GM20000 (cell line): ENCODE results near the gene RNF150.

Experiments
- DNase-seq: peaks from one replicate; pipeline ENCODE4 v3.0.0; 2012; ENCODE audit warnings: low spot score
- TF ChIP-seq, protein P1 (sequence below): IDR thresholded peaks from 2 replicates; pipeline ENCODE4 v1.5.1; 2012; ENCODE audit warnings: mild to moderate bottlenecking, control low read depth; ENCODE audit errors: extremely low read depth, missing control alignments

RNF150 gene

DNA sequence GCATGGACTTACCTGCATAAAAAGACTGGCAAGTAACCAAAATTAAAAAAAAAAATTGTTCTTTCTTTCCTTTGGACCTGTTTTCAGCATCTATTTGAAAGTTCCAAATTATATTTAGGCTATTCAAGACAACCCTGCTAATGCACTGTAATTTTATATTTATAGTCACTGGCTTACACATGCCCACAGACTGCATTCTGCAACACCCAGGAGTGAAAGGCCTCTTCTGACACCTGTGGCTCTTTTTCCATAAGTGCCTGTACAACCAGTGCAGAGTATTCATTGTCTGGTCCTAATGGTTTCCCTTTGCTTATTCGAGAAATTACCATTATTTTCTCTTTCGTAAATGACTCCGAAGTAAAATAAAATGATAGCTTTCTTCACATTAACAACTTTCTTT, 143.3 kb downstream of the RNF150 start:
- TF ChIP-seq, protein P1, sequence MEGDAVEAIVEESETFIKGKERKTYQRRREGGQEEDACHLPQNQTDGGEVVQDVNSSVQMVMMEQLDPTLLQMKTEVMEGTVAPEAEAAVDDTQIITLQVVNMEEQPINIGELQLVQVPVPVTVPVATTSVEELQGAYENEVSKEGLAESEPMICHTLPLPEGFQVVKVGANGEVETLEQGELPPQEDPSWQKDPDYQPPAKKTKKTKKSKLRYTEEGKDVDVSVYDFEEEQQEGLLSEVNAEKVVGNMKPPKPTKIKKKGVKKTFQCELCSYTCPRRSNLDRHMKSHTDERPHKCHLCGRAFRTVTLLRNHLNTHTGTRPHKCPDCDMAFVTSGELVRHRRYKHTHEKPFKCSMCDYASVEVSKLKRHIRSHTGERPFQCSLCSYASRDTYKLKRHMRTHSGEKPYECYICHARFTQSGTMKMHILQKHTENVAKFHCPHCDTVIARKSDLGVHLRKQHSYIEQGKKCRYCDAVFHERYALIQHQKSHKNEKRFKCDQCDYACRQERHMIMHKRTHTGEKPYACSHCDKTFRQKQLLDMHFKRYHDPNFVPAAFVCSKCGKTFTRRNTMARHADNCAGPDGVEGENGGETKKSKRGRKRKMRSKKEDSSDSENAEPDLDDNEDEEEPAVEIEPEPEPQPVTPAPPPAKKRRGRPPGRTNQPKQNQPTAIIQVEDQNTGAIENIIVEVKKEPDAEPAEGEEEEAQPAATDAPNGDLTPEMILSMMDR = no peak
- DNase-seq = no peak

DNA sequence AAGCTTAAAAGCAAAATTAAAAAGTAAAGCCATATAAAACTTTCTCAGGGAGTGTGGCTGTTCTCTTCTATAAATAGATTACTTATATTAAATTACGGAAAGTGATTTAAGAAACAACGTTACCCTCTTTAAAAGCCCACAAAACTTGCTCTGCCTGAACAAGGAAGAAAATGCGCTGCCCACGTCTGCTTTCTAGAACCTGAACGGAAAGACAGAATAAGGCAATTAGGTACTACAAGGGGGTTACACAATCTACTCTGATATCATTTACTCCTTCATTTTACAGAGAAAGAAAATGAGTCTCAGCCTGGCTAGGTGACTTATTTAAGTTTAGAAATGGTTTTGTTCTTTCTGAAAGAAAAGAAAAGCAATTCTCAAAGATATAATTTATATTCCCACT, 147.2 kb downstream of the RNF150 start:
- DNase-seq = no peak
- TF ChIP-seq, protein P1 = no peak

DNA sequence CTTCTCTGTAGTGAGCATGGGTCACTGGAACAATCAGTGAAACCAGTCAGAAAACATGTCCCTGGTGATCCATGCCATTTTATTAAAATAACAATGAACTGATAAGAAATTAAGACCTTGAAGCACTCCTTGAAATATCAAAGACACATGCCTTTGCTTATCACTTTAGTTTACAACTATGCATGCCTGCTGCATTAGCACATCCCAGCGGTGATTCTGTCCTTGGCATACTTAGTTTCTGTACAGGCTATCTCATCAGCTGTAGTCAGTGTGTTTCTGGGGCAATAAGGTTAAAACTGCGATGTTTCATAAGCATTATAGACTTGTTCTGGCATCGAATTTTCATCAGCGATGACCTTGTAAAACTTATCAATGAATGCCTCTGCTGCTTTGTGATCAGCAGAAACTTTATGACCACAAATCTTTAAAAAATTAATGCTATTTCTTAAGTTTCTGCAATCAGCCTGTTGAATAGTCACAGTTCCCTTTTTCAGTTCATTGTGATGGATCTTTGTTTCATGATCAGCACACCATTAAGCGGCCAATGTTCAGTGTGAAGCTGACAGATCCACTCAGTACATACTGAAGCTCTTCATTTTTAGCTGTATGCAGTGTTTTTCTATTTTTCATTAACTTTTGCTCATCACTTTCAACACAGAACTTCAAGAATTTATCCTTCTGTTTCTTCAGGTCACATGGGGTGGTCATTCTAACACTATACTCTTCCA, 150.5 kb downstream of the RNF150 start:
- no peak for DNase-seq
- TF ChIP-seq, protein P1 = no peak

DNA sequence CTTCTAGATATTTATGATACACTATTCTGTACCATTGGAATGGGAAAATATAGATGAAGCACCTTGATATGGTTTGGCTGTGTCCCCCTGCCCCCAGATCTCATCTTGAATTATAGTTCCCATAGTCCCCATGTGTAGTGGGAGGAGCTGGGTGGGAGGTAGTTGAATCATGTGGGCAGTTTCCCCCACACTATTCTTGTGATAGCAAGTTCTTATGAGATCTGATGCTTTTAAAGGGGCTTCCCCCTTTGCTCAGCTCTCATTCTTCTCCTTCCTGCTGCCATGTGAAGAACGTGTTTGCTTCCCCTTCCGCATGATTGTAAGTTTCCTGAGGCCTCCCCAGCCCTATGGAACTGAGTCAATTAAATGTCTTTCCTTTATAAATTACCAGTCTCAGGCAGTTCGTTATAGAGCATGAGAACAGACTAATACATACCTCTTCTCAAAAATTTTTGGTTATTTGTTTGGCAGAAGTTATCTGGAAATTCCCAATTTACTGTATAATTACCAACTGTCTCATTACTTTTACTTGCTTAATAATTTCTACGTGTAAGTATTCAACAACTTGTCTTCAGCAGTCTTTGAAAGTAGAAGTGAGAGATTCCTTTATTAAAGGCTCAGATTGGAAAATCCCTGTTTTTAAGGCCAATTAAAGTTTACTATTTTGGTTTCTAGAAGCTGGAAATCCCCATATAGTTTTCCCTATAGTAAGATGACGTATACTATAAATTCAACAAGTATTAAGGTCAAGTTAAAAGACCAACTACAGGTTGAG, 152.7 kb downstream of the RNF150 start:
- TF ChIP-seq, protein P1 = no peak
- no peak for DNase-seq

DNA sequence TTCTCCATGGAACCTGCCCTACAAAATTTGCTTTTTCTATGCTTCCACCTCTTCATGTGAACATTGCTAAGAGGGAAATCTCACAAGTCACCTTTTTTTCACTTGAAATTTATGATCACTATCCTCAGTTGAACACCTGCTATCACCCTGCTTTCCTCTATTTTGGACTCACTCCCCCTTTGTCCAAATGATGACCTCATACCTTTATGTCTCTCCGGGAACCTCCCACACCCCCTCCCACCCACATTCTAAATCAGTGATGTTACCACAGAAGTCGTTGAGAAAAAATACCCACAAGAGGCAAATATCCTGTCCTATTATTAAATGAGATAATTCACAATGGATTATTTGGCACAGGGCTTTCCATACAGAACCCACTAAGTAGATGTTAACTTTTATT, 156.5 kb downstream of the RNF150 start:
- TF ChIP-seq, protein P1 = no peak

DNA sequence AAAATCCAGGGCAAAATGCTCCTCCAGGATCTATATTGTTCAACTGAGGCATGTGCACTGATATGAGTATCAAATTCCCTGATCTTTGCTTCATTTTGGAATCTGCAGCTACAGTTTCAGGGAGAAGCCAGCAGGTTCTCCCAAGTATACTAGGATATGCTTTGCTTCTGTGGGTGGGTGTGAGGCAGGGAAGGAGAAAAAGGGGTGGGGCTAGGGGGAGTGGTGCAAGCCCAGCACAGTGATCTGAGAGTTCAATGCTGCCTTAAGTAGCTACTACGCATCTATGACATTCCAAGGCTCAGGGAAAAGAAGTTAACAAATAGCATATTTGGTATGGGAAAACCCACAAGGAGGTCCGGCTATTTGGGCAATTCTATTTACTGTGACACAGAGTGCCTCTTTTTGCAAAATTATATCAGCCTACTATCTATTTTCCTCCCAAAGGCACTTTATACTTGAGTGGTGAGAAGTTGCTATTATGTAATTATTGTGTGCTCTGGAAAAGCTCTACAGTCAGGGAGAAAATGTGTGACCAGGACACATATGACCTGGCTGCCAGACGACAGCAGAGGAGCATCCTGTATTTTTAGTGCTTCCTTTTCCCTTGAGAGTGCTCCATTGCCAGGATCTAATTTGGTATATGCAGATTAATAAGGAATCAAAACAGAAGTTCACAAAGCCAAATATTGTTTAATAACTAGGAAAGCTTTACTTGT, 162.0 kb downstream of the RNF150 start:
- no peak for DNase-seq
- TF ChIP-seq, protein P1 = no peak

More for the DNA sequence above, 156.5 kb downstream of the RNF150 start:
- DNase-seq = no peak

DNA sequence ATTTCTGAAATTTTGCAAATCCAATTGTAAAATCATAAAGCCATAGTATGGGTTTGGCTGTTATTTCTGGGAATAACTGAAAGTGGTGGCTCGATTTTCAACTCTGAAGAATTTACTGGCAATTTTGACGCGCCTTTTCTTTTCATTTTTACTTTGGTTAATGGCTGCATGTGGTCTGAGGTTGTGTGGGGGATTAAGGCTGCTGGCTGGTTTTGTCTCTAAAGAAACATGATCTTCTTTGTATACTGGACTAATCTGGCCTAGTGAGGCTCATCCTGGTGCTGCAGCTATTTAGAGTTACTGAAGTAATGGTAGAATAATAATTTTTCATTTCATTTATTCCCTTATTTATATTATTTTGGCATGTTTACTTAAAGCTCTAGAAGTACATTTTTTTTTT, 164.0 kb downstream of the RNF150 start:
- TF ChIP-seq, protein P1 = no peak
- DNase-seq = no peak
